ENCODE measurements around the gene TNKS1BP1. TPM values are rescaled to one million over a fixed set of nuclear protein-coding genes. Genes with fewer than 3 reads are reported as not detected.
A peak's percentile ranks its signal among the peaks of the same experiment; 100 is the strongest.

Gene TNKS1BP1
- total and polyA plus RNA-seq, 9 of the 15 experiments (the other 6 are each of a cell fraction or from before 2014, with no cell fraction given), result 1.1 to 47.2 (median 10.9) TPM

DNA sequence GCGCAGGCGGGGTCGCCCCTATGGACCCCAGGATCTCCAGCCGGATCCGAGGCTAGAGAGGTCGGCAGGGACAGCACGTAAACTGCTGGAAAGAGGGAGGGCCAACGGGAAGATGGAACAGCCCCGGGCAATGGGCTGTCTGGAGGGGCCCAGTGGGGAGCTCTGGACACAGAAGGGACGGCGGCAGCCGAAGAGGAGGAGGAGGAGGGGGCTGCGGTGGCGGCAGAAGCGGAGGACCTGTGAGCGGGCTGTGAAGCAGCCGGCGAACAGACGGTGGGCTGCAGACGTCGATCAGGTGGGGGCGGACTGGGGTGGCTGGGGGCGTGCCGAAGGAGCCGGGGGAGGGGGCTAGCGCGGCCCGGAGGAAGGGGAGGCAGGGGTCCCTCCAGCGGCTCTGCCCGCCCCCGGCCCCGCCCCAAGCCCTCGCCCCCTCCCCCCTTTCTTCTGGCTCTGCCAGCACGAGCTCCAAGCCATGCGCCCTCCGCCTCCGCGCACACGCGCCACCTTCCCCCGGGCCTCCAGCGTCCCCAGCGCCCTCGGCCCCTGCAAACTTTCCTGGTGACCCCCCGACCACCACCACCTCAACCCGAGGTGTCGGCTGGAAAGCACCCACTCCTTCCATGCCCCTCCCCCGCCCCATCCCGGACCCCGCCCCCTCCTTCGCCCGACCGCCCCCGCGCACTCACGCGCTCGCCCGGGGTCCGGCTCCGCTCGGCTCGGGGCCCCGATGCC is 432 bp downstream of the TNKS1BP1 start:
- in situ Hi-C loops (cut with MboI), result no loop called here
- Histone ChIP-seq H3K36me3 (ENCODE audit: control insufficient read depth, insufficient read depth, low read length) (peaks cover 59% of the 10 kb centered on the region), H3K9me1 (ENCODE audit: control insufficient read depth, insufficient read depth, low read length) (peaks cover 7% of the 10 kb centered on the region), H4K20me1 (replicated peaks; ENCODE audit: control insufficient read depth, insufficient read depth, low read length) (peaks cover 7% of the 10 kb centered on the region), H3K79me2 (ENCODE audit: control insufficient read depth, insufficient read depth, low read length) (peaks cover 39% of the 10 kb centered on the region), H3K9ac (ENCODE audit: insufficient read depth in 1 of 2, low read depth in 2 of 2, low read length in 2 of 2) (peak overlapping the region; percentile 72 to 96), H3K4me2 (ENCODE audit: insufficient read depth, low read length) (peak overlapping the region; percentile 78), H2AFZ (ENCODE audit: low read depth, low read length) (peak overlapping the region; percentile 44), H3K27ac (ENCODE audit: extremely low read depth, low read depth, low read length) (peak overlapping the region; percentile 88), H3K27me3 (ENCODE audit: control insufficient read depth in 2 of 2, insufficient read depth in 2 of 2, low read length in 2 of 2) (no peaks in the 10 kb centered on the region), H3K4me1 (replicated peaks in 1 of 2; ENCODE audit: control insufficient read depth in 2 of 2, insufficient read depth in 2 of 2, low read length in 2 of 2) (peaks cover 47 to 58% of the 10 kb centered on the region in 2 experiments), H3K4me3 (peak overlapping the region; percentile 60), H3K9me3 (replicated peaks; ENCODE audit: control insufficient read depth, insufficient read depth, low read depth, low read length) (no peaks in the 10 kb centered on the region)
- FAIRE-seq, result no peak
- peak; percentile 55 to 80 (median 69) for DNase-seq (ENCODE audit: extremely low read depth in 1 of 4, low spot score in 3 of 4)
- 0% methylated on average over 6 of the region's 64 CpGs for WGBS (ENCODE audit: insufficient coverage, low coverage, missing lambda C conversion rate)
- intact Hi-C loops (cut with micrococcal nuclease), result no loop called here
- BruUV-seq (replicated peaks), result no TSS peak
- ChIA-PET CTCF (ENCODE audit: low intra/inter-chr PET ratio) (interaction anchor here (0.6 kb wide), 1 partner anchor 77 kb away, joined by 3 read pairs; no protein-coding TSS in a partner anchor), POLR2A (interaction anchor here (0.7 to 6.3 kb wide), 7 partner anchors 10 to 100 kb away, joined by 3 to 68 read pairs (median 6); partner anchors contain the start of gene SSRP1)
- peak; percentile 10 for ATAC-seq
- no peak for TF ChIP-seq ETS2 (tag; IDR thresholded peaks at IDR 0.05; ENCODE audit: borderline replicate concordance, poor library complexity, severe bottlenecking)
- TF ChIP-seq, protein P1, sequence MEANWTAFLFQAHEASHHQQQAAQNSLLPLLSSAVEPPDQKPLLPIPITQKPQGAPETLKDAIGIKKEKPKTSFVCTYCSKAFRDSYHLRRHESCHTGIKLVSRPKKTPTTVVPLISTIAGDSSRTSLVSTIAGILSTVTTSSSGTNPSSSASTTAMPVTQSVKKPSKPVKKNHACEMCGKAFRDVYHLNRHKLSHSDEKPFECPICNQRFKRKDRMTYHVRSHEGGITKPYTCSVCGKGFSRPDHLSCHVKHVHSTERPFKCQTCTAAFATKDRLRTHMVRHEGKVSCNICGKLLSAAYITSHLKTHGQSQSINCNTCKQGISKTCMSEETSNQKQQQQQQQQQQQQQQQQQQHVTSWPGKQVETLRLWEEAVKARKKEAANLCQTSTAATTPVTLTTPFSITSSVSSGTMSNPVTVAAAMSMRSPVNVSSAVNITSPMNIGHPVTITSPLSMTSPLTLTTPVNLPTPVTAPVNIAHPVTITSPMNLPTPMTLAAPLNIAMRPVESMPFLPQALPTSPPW (CRISPR knock-in tag; IDR thresholded peaks at IDR 0.05), result peak; percentile 46
- no peak for TF ChIP-seq RBM22 (IDR thresholded peaks at IDR 0.05; ENCODE audit: low read depth, low read length, poor library complexity, severe bottlenecking)
- TF ChIP-seq EGR1 (conservative IDR thresholded peaks at IDR 0.05), result 0 out of 2 replicates have a peak, but pooled peaks have one; percentile 15
- no peak for TF ChIP-seq HNRNPL (IDR thresholded peaks at IDR 0.05; ENCODE audit: low read depth, low read length)
- peak; percentile 8; the same call in 1 of the 2 replicates for TF ChIP-seq RB1 (IDR thresholded peaks at IDR 0.05; ENCODE audit: low read depth)
- peak; percentile 72 for TF ChIP-seq ZBTB7A (IDR thresholded peaks at IDR 0.05; ENCODE audit: borderline replicate concordance, control insufficient read depth, low read depth, low read length)
- no peak for TF ChIP-seq CBX3 (IDR thresholded peaks at IDR 0.05; ENCODE audit: borderline replicate concordance in 1 of 2, low read length in 2 of 2)
- TF ChIP-seq, protein P2, sequence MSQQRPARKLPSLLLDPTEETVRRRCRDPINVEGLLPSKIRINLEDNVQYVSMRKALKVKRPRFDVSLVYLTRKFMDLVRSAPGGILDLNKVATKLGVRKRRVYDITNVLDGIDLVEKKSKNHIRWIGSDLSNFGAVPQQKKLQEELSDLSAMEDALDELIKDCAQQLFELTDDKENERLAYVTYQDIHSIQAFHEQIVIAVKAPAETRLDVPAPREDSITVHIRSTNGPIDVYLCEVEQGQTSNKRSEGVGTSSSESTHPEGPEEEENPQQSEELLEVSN (IDR thresholded peaks at IDR 0.05; ENCODE audit: borderline replicate concordance in 1 of 2, extremely low read depth in 1 of 2, insufficient read depth in 1 of 2, insufficient read length in 1 of 2, low read depth in 1 of 2, low read length in 1 of 2, poor library complexity in 1 of 2, severe bottlenecking in 1 of 2), result peak in 1 of 2 experiments; percentile 59
- 0 out of 2 replicates have a peak, but pooled peaks have one; percentile 30 for TF ChIP-seq JUND (IDR thresholded peaks at IDR 0.05; ENCODE audit: borderline replicate concordance, low read depth, low read length)
- no peak for TF ChIP-seq JUND (tag; IDR thresholded peaks at IDR 0.05; ENCODE audit: borderline replicate concordance, low read depth, low read length)
- TF ChIP-seq, protein P3, sequence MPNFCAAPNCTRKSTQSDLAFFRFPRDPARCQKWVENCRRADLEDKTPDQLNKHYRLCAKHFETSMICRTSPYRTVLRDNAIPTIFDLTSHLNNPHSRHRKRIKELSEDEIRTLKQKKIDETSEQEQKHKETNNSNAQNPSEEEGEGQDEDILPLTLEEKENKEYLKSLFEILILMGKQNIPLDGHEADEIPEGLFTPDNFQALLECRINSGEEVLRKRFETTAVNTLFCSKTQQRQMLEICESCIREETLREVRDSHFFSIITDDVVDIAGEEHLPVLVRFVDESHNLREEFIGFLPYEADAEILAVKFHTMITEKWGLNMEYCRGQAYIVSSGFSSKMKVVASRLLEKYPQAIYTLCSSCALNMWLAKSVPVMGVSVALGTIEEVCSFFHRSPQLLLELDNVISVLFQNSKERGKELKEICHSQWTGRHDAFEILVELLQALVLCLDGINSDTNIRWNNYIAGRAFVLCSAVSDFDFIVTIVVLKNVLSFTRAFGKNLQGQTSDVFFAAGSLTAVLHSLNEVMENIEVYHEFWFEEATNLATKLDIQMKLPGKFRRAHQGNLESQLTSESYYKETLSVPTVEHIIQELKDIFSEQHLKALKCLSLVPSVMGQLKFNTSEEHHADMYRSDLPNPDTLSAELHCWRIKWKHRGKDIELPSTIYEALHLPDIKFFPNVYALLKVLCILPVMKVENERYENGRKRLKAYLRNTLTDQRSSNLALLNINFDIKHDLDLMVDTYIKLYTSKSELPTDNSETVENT (CRISPR knock-in tag; IDR thresholded peaks at IDR 0.05), result no peak
- TF ChIP-seq GATAD2B (IDR thresholded peaks at IDR 0.05; ENCODE audit: borderline replicate concordance), result no peak
- TF ChIP-seq ZNF431 (CRISPR knock-in tag; IDR thresholded peaks at IDR 0.05), result no peak
- TF ChIP-seq ZNF143 (CRISPR knock-in tag; IDR thresholded peaks at IDR 0.05), result no peak
- no peak for TF ChIP-seq ZNF274 (IDR thresholded peaks at IDR 0.05; ENCODE audit: borderline replicate concordance, low read depth, low read length)

All from K562 (cell line).